OCI-LY1 (cell line): ENCODE data around the gene POLR2C.

Experiments used
- H2AFZ ChIP-seq: fragments of 200-600 bp; sonication (generic), shearing (Covaris generic); 2 replicates; pipeline ENCODE4 v1.6.0; 2014; ENCODE audit warnings: antibody characterized with exemption, mild to moderate bottlenecking, low read length
- H3F3A ChIP-seq: fragments of 200-600 bp; sonication (generic), shearing (Covaris generic); 2 replicates; pipeline ENCODE4 v1.6.0; 2014; ENCODE audit warnings: mild to moderate bottlenecking, antibody characterized with exemption, low read length, moderate library complexity; ENCODE audit not compliant: insufficient read depth
- H3K27ac ChIP-seq: fragments of 200-600 bp; sonication (generic); 2 replicates; pipeline ENCODE4 v1.5.1; 2014; ENCODE audit warnings: low read length, mixed run types, mild to moderate bottlenecking, low read depth; ENCODE audit not compliant: poor library complexity, severe bottlenecking
- H3K27me3 ChIP-seq: fragments of 200-600 bp; sonication (generic); 2 replicates; pipeline ENCODE4 v1.6.0; 2014; ENCODE audit warnings: antibody characterized with exemption, mild to moderate bottlenecking, low read length, moderate library complexity; ENCODE audit not compliant: insufficient read depth
- H3K36me3 ChIP-seq: fragments of 200-600 bp; sonication (generic); 2 replicates; pipeline ENCODE4 v1.6.1; 2014; ENCODE audit warnings: mild to moderate bottlenecking, antibody characterized with exemption, low read length, moderate library complexity, mixed read lengths; ENCODE audit not compliant: insufficient read depth
- H3K4me1 ChIP-seq: fragments of 200-600 bp; sonication (generic); 2 replicates; pipeline ENCODE4 v1.5.1; 2014; ENCODE audit warnings: mild to moderate bottlenecking, low read length, moderate library complexity; ENCODE audit not compliant: insufficient read depth, severe bottlenecking
- H3K4me2 ChIP-seq: fragments of 200-600 bp; sonication (generic), shearing (Covaris generic); 2 replicates; pipeline ENCODE4 v1.6.1; 2014; ENCODE audit warnings: low read length
- H3K4me3 ChIP-seq: fragments of 200-600 bp; sonication (generic); 2 replicates; pipeline ENCODE4 v1.5.1; 2014; ENCODE audit warnings: low read length, low read depth, mild to moderate bottlenecking, mixed read lengths; ENCODE audit not compliant: poor library complexity, severe bottlenecking
- H3K79me2 ChIP-seq: fragments of 200-600 bp; shearing (Covaris generic); 2 replicates; pipeline ENCODE4 v1.6.1; 2016; ENCODE audit warnings: mixed run types, low read length, mixed read lengths; ENCODE audit not compliant: insufficient read depth
- H3K9ac ChIP-seq: fragments of 200-600 bp; sonication (generic), shearing (Covaris generic); 2 replicates; pipeline ENCODE4 v1.6.1; 2014; ENCODE audit warnings: mild to moderate bottlenecking, low read length, mixed read lengths
- H3K9me2 ChIP-seq: fragments of 200-600 bp; sonication (generic), shearing (Covaris generic); 2 replicates; pipeline ENCODE4 v1.6.1; 2014; ENCODE audit warnings: low read depth, mild to moderate bottlenecking, low read length, mixed read lengths
- H3K9me3 ChIP-seq: fragments of 200-600 bp; shearing (Covaris generic); 2 replicates; pipeline ENCODE4 v1.6.1; 2014; ENCODE audit warnings: low read length, mixed read lengths
- H4K20me1 ChIP-seq: fragments of 200-600 bp; sonication (generic), shearing (Covaris generic); 2 replicates; pipeline ENCODE4 v1.6.0; 2016; ENCODE audit warnings: mild to moderate bottlenecking, low read length; ENCODE audit not compliant: insufficient read depth
- CTCF ChIP-seq: fragments of 200-600 bp; sonication (generic), shearing (Covaris generic); IDR thresholded peaks from 2 replicates; pipeline ENCODE4 v1.5.1; 2017; ENCODE audit warnings: mild to moderate bottlenecking, antibody characterized with exemption, low read length, moderate library complexity, mixed read lengths
- EZH2 ChIP-seq: fragments of 200-600 bp; sonication (generic), shearing (Covaris generic); IDR thresholded peaks from 2 replicates; pipeline ENCODE4 v1.8.0; 2017; ENCODE audit warnings: borderline replicate concordance, mixed run types, mild to moderate bottlenecking, antibody characterized with exemption, low read length, moderate library complexity, mixed read lengths

POLR2C gene

GRCh38 chr16:57462209-57462977 lies at the start of gene POLR2C:
Gene POLR2C (plus strand): TSS chr16:57462679. CDS start chr16:57462725, 46 bp downstream.
- Histone ChIP-seq H3K4me2 (peak within 1 kb of the TSS; percentile 97), H3K9me3 (no peaks in the 10 kb centered on the region), H2AFZ (no peak within 1 kb of the TSS), H3K27ac (no peak within 1 kb of the TSS), H3K4me1 (peaks cover 9% of the 10 kb centered on the region), H3K4me3 (peak within 1 kb of the TSS; percentile 82), H4K20me1 (no peaks in the 10 kb centered on the region), H3K9ac (peak within 1 kb of the TSS; percentile 79), H3F3A (no peaks in the 10 kb centered on the region), H3K36me3 (peaks cover 66% of the 10 kb centered on the region), H3K9me2 (no peaks in the 10 kb centered on the region), H3K27me3 (no peaks in the 10 kb centered on the region), H3K79me2 (peaks cover 8% of the 10 kb centered on the region)
- TF ChIP-seq CTCF (peak; percentile 92), EZH2 (no peak)

DNA sequence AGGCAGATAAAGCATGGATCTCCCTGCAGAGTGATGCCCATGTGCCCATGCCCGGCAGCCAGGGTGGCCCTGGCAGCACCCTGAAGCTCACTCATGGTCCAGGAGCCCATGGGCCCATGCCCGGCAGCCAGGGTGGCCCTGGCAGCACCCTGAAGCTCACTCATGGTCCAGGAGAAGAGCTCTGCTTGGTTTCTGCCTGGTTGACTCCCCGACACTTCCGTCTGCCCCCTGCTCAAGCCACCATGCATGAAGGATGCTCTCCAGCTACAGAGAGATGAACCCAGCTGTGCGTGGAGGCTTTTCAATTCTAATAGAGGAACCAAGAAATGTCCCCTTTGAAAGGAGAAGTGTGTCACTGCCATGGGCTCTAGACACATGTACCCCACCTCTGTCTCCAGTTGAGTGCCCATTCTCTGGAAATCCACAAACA lies 49.2 kb upstream of the POLR2C start:
- Histone ChIP-seq H3K4me3 (no peak overlapping the region), H3K79me2 (no peaks in the 10 kb centered on the region), H3K4me2 (no peak overlapping the region), H3K4me1 (peaks cover 8% of the 10 kb centered on the region), H3K27me3 (peaks cover 10% of the 10 kb centered on the region; the same call in 1 of the 2 replicates), H4K20me1 (no peaks in the 10 kb centered on the region), H3K9ac (no peak overlapping the region), H3K9me2 (no peaks in the 10 kb centered on the region), H3K9me3 (no peaks in the 10 kb centered on the region), H3F3A (no peaks in the 10 kb centered on the region), H2AFZ (no peak overlapping the region), H3K27ac (no peak overlapping the region), H3K36me3 (no peaks in the 10 kb centered on the region)
- no peak for TF ChIP-seq CTCF
- TF ChIP-seq EZH2: no peak

DNA sequence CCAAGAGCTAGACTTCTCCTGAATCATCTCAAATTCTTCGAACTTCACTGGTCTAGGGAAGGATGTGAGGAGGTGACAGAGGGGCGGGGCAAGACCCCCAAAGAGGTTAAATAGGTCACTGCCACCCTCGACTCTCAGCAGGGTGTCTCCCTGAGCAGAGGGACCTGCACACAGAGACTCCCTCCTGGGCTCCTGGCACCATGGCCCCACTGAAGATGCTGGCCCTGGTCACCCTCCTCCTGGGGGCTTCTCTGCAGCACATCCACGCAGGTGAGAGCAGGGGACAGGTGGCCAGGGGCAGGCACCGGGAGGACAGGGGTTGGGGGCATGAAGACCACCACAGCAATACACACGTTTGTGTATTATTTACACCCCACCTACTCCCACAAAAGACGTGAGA lies 48.7 kb upstream of the POLR2C start:
- Histone ChIP-seq H3K9me3 (no peaks in the 10 kb centered on the region), H3K4me3 (no peak overlapping the region), H2AFZ (no peak overlapping the region), H3K9me2 (no peaks in the 10 kb centered on the region), H3K79me2 (no peaks in the 10 kb centered on the region), H4K20me1 (no peaks in the 10 kb centered on the region), H3K27me3 (peaks cover 10% of the 10 kb centered on the region; the same call in 1 of the 2 replicates), H3K9ac (no peak overlapping the region), H3K4me1 (peaks cover 8% of the 10 kb centered on the region), H3K36me3 (no peaks in the 10 kb centered on the region), H3K27ac (no peak overlapping the region), H3F3A (no peaks in the 10 kb centered on the region), H3K4me2 (no peak overlapping the region)
- TF ChIP-seq EZH2 (no peak), CTCF (no peak)
